Stimulated activated naive CD4-positive, alpha-beta T cell (primary cell): ENCODE data around the gene MAN1B1.
"Not testable (repeated sequence)": the region's sequence is repeated elsewhere in the genome, so short reads cannot be mapped to it uniquely, and the experiment has no call there.

Experiments
- DNase-seq, 6 experiments: peaks; one replicate each; lab custom pipeline; 2025; lab: John Stamatoyannopoulos, UW

The MAN1B1 gene

DNA sequence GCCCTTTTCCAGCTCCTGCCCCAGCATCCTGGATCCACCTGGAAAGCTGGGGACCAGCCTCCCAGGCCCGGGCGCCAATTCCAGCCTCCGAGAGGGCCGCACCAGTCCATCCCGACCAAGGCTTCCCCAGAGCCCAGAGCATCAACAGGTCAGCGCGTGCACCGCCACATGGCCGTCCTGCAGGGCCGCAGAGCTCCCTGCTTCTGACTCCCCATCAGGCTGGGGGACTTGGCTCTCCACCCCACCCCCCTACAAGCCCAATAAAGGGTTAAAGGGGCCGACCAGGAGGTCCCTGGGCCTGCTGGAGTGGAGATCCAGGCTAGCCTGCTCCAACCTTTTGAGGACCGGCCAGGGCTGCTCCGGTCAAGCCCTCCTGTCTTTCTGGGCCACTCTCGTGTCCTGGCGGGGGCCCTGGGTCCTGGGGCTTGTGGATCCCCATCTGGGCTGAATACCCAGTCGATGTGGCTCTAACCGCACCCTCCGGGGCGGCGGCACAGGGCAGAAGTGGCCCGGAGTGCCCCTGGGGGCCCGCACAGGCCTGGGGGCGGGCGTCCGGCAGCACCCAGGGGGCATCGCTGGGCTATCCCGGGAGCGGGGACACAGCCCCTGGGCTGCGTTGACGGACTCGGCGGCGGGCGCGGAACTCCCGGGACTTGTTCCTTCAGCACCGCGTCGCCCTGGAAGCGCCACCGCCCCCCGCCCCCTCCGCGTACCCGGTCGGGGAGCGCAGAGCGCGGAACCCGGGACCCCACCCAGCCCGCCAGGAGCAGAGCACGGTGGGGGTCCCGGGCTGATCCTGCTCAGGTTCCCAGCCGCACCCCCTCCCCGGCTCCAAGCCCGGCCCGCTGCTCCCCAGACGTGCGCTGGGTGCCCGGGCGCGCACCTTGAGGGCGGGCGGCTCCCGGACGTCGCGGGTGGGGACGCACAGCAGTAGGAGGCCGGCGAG lies 33.5 kb upstream of the MAN1B1 start:
- DNase-seq, result peak in 1 of 6 experiments; percentile 21

DNA sequence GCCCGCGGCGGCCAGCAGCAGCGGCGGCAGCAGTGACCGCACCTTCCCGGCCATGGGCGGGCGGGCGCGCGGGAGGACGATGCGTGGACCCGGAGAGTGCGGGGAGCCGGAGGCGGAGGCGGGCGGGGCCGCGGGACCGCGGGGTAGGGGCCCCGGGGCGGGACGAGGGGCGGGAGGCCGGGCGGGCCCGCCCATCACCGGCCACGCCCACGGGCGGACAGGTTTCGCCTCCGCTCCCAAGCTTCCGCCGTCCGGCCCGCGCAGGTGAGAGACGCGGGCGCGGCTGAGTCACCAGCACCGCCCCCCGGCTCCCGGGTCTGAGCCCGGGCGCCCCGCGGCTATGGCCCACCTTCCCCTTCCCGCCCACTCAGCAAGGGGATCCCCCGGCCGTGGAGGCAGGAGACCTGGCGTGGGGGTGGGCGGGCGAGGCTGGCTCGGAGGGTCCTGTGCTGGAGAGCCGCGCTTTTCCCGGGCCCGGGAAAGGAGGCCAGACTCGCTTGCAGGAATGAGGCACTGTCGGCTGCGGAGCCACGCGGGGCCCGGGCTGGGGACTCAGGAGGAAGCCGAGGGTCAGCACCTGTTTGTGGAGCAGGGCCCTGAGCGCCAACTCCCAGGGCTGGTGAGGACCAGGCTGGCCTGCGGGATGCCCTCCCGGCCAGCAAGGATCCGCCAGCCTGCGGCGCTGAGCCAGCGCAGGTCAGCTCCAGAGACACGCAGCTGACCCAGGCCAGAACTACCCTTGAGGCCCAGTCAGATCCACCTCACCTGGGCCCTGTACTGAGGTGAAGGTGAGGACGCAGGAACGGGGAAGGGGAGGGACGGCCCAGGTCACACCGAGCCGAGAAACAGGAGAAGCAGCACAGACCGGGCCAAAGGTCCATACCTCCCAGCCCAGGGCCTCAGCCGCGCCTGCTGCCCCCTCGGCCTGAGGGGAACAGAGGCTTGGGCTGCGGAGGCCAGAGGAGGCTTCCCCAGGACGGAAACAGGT lies 32.5 kb upstream of the MAN1B1 start, which contains the start of gene ENTPD2:
Gene ENTPD2, minus strand, starts transcription at position 118 of the 988 bp plus-strand sequence. Its CDS starts 64 bp downstream, at position 54.
- DNase-seq, result peak in 1 of 6 experiments; percentile 26

DNA sequence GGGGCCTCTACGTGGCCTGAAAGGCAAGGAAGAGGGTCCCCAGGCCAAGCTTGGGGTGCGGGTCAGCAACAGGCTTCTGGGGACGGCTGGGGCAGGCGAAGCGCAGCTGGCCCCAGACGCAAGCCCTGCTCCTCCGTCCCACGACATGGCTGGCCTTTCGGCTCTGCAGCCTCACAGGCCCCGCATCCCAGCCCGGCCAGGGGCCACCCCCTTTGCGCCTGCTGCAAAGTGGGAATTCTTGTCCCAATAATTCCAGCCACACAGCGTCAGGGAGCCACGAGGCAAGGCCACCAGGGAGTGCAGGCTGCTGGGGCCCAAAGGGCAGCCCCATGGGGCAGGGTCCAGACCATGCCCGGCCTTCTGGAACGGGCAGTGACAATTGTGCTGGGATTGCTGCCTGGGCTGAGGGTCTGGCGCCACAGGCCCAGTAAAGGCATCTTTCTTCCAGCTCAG lies 31.8 kb upstream of the MAN1B1 start:
- no peak for DNase-seq

DNA sequence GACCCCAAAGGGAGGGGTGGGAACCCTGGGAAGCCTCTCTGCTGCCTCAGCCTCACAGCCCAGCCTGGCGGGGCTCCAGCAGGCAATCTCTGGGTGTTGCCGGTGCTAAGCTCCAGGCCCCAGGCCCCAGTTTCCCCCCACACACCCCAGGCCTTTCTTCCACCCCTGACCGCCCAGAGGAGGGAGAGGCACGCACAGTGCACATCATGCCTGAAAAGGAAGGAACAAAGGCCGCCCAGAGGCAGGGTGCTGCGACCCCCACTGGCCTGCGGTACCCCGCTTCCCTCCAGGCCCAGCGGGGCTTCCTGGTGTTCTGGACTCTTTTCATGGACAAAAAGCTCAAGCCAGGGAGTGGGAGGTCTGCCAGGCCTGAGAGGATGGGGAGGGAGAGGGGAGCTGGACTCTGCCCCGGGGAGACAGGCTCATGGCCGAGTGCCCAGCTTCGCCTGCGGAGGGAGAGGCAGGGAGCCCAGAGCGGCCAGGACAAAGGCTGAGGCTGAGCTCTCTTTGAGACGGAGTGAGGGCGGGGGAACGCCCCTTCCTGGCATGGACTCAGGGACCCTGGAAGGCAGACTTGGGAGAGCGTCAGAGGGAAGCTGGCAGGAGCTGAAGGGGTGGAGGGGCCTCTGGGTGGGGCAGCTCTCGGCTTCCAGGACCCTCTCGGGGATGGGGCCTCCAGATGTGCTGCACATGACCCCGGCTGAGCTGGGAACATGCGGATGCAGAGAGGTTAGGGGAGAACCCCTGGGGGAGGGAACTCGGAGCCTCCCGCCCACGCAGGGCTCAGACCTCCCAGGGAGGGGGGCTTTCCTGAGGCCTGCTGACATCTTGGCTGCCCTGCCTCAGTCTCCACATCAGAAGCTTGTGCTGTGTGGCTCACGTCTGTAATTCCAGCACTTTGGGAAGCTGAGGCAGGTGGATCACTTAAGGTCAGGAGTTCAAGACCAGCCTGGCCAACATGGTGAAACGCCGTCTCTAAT lies 31.1 kb upstream of the MAN1B1 start:
- no peak for DNase-seq

DNA sequence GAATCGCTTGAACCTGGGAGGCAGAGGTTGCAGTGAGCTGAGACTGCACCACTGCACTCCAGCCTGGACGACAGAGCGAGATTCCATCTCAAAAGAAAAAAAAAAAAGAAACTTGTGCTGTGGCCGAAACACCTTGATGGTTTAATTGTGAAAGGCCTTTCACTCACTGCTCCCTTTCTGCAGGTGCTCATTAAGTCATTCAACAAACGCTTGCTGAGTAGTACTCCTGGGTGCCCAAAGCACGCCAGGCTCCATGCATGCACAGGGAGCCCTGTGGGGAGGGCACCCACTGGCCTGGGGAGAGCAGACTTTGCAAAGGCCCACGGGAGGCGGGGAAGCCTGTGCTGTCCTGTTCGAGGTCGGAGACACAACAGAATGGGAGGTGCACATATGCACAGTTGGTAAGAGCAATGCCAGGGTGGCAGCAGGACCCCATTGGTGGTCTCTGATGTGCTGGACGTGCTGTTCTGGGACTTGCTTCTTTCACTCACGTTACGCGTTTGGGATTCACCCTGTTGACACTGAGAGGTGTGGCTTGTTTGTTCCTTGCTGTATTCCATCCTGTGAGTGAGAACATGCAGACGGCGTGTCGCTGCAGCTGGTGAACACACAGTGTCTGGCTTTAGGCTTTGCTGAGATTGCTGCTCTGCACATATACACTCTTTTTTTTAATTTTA lies 29.9 kb upstream of the MAN1B1 start:
- no peak for DNase-seq

DNA sequence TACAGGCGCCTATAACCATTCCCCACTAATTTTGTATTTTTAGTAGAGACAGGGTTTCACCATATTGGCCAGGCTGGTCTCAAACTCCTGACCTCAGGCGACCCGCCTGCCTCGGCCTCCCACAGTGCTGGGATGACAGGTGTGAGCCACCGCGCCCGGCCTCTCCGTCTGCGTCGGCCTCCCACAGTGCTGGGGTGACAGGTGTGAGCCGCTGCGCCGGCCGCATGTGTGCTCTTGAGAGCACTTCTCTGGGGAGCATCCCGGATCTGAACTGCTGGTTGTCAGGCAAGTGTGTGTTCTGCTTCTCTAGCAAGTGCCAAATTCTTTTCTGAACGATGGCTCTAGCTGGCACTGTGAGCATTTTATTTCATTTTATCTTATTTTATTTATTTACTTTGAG lies 29.2 kb upstream of the MAN1B1 start:
- DNase-seq, result no peak

DNA sequence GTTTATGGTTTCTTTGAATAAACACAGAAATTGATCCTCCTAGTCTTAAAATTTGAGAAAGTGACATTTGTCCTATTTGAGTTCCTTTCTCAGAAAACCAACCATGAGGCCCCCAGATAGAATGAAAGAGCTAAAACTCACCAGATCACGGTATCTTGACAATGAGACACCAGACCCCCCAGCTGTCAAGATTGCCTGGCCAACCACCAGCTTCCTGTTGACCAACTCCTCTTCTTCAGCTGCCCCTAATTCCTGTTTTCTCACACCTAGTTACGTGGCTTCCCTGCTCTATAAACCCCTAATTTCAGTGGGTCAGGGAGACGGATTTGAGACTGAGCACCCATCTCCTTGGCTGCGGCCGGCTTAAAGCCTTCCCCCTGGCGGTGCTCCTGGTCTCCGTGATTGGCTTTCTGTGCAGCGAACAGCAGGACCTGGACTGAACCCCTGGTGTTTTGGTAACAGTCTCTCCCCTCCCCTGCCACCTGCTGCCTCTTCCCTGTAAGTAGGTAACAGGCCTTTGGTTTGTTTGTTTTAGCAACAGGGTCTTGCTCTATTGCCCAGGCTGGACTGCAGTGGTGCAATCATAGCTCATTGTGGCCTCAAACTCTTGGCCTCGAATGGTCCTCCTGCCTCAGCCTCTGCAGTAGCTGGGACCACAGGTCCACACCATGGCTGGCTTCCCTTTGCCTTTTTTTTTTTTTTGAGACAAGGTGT lies 28.1 kb upstream of the MAN1B1 start:
- DNase-seq, result no peak

DNA sequence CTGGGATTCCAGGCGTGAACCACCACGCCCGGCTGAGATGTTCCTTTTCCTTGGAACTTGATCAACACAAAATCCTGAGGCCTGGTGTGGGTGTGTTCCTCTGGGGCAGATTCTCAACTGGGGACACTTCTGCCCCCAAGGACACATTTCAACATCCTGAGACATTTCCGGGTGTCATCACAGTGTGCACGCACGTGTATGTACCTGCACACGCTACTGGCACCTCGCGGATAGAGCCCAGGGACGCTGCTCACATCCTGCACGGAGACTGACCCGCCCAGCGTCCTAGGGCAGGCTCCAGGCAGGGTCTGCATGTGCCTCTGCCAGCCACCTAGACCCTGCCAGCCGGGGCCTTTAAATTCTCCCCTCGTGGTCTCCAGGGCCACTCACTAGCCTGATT lies 24.4 kb upstream of the MAN1B1 start:
- no peak for DNase-seq

DNA sequence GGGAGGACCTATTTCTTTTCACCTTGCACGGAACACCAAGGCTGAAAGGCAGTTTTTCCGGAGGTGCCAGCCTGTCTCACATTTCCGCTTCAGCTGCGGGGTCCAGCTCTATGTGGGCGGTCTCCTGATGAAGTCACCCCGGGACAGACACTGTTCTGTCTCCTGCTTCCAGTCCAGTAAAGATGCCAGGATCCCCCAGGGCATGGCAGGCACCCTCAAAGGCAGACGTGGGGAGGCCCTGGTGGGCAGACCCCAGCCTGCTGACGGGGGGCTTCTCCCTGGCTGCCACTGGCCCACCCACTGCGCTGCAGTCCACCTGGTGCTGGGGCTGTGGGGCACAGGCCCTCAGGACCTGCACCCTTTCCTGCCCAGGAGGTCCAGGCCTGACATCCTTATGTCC lies 24.0 kb upstream of the MAN1B1 start:
- DNase-seq, result not testable (repeated sequence)

DNA sequence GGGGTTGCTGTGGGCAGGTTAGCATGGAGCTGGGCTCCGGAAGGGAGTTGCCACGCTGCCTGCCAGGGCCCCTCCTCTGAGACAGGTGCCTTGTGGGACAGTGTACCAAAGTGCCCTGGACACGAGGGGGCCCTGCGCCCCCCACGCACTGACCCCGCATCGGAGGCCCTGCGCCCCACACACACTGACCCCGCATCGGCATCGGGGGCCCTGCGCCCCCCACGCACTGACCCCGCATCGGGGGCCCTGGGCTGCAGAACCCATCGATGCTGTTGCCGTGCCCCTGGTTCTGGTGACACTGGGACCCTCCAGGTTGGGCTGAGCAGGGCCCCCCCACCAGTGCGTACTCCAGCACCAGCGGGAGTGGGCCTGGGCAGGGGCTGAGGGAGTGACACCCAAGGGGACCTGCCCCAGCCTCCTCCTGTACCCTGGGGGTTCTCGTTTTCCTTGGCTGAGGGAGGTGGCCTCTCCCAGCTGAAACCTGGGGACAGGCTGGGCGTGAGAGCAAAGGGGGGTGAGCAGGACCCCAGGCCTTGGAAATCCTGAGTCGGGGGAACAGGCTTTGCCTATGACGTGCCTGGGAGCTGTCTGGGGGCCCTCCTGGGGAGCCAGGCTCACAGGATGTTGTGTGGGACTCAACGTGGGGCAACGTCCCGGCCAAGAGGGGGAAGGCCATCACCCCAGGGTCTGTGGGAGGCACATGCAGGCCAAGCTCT lies 23.3 kb upstream of the MAN1B1 start:
- DNase-seq, result no peak

DNA sequence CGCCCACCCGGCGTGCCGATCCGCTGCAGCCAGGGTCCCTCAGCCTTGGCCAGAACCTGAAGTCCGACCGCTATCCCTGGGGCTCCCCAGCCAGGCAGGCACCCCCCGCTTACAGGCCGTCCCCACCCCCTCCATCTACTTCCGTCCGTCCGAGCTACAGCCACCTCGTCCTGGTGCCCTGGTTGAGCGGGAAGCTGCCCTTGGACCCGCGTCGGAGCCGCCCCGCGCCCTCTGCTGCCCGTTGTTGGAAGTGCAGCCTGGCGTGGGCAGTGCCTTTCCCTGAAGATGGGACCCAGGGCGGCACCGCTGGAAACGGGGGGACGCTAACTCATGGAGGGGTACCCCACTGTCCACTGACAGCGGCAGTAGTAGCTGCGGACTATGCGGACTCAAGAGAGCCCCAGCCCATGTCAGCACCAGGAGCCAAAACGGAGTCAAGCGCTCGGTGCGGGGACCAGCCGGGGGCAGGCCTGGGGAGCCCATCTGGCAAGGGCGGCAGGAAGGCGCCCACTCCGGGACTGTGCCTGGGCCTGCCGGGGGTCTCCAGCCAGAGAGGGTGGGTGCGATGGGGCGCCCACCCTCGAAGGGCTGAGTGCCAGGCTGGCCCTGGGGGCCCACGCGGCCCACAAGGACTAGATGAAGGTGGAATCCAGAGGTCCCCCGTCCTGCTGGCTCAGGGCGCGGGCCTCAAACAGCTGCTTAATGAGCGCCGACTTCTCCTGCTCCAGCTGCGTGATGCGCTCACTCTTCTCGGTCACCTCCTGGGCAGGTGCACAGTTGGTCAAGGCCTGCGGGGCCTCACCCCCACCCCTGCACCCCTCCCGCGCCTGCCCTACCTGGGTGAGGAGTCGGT lies 22.5 kb upstream of the MAN1B1 start:
- peak in 5 of 6 experiments; percentile 22 to 50 (median 30) for DNase-seq

DNA sequence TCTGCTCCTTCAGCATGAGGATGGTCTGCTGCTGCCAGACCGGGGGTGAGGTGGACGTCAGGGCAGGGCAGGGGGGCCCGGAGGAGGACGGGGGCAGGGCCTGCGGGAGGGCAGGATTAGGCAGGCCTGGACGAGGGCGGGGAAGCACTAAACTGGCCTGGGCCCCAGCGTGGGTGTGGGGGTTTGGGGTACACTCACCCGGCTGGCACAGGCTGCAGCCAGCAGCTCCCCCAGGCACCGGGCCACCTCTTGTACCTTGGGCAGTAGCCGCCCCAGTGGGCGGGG lies 22.0 kb upstream of the MAN1B1 start:
- no peak for DNase-seq

DNA sequence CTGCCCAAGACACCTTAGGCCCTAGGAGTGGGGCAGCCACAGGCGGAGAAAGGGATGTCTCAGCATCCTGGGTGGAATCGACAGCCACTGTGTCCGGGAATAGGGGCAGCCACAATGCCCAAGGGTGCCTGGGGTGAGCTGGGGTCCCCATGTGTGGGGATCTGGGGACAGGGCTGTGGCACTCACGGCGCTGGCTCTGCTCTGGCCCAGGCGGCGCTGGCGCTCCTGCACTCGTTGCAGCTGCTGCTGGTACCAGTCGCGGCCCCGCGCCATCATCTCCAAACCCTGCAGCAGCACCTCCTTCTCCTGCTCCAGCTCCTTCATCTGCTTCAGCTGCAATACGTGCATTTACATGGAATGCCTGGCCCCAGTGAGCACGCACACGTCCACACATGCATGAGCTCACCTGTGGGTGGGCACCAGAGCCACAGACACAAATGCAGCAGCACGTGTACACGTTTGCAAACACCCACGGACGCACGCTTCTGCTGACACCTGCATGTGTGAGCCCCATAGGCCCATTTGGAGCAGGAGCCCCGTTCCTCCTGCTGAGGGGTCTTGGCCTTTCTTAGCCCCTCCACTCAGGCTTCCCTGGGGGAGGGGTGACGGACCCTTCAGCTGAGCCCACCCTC lies 21.3 kb upstream of the MAN1B1 start:
- no peak for DNase-seq

DNA sequence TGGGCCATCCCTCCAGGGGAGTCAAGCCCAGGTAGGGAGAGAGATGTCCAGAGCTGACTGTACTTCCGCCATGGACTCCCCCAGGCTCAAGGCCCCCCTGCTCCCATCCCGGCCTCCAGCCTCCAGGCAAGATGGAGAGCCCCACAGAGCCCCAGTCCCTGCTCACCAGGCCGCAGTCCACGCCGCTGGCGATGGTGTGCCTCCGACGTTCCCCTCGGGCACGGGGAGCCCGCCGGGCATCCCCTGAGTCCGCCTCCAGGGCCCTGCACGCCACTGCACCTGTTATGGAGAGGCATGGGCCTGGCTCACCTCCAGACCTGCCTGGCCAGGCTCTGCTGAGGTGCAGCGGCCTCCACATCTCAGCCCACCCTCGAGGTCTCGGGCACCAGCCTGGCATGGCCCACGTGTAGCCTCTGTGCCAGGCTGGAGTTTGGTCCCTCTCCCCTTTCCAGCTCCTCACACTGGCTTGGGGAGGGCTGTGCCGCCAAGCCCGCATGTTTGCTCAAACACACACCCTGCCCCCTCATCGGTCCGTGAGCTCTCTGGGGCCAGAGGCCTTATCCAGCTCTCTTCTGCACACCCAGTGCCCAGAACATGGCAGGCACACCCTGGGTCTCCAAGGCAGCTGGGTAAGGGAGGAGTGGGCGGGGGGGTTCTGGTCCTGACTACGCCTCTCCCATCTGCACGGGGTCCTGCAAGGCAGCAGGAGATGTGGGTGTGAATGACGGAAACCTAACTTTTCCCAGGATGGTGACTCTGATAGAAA lies 20.5 kb upstream of the MAN1B1 start:
- no peak for DNase-seq

DNA sequence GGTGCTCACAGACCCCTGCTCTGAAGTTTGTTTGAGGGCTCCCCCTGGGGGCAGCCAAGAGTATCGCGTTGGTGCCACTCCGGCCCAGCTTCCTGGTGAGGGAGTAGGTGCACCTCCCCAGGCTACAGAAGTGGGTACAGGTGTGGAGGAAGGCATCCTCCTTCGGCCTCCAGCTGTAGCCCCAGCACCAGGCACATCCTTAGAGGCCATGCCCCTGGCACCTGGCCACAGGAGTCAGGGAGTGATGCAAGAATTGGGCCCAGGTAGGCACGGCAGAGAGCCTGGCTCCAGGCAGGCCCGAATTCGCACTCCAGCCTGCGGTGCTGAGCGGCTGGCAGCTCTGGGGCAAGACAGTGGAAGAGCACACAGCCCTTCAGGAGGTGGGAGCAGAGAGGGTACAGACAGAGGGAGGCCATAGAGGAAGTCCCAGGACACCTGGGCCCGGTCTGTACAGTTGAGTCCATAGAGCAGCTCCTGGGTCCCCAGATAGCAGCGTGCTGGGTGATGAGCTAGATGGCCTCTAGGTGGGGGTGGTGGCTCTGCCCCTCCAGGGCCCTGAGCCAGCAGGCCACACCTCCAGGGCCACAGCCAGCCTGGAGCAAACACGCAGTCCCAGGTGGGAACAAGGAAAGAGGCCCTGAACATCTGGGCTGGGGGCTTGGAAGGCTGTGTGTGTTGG lies 18.8 kb upstream of the MAN1B1 start:
- DNase-seq, result peak; percentile 74 to 89 (median 80)
